ENCODE results near the gene SLC45A2. TPM values are rescaled to one million over a fixed set of nuclear protein-coding genes. Genes with fewer than 3 reads are reported as not detected.

The SLC45A2 gene
- total RNA-seq, 2 donors from 2014 or later, result 0.32 TPM; not detected in 1

DNA sequence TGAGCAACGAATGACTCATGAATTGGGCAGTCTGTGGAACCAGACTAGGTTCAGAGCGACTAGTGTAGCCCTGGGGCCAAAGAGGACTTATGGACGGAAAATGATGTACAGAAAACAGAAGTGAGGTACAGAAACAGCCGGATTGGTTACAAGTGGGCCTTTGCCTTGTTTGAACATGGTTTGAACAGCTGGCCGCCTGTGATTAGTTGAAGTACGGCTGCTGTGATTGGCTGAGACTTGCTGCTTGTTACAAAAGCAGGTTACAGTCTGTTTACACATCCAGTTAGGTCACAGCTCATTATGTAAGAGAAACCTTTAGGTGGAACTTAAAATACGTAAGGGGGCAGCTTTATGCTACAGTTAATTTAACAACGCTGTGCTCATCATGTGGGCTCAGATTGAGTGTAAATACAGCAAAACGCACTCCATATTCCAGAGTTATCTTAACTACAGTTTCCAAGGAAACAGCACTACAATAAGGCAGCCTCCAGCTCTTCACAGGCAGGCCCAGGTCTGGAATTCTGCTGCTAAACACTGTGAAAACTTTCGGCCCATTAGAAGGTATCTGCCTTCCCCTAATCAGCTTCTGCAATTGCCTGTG is 16.8 kb upstream of the SLC45A2 start:
- Histone ChIP-seq H3K27ac (no peak overlapping the region), H3K36me3 (no peaks in the 10 kb centered on the region), H3K9me3 (no peaks in the 10 kb centered on the region), H3K4me3 (no peak overlapping the region), H3K9ac (ENCODE audit: low read depth in 2 of 2, low read length in 2 of 2) (no peak overlapping the region), H3K27me3 (no peaks in the 10 kb centered on the region), H3K4me1 (peaks cover 1% of the 10 kb centered on the region)
- TF ChIP-seq, protein P1, sequence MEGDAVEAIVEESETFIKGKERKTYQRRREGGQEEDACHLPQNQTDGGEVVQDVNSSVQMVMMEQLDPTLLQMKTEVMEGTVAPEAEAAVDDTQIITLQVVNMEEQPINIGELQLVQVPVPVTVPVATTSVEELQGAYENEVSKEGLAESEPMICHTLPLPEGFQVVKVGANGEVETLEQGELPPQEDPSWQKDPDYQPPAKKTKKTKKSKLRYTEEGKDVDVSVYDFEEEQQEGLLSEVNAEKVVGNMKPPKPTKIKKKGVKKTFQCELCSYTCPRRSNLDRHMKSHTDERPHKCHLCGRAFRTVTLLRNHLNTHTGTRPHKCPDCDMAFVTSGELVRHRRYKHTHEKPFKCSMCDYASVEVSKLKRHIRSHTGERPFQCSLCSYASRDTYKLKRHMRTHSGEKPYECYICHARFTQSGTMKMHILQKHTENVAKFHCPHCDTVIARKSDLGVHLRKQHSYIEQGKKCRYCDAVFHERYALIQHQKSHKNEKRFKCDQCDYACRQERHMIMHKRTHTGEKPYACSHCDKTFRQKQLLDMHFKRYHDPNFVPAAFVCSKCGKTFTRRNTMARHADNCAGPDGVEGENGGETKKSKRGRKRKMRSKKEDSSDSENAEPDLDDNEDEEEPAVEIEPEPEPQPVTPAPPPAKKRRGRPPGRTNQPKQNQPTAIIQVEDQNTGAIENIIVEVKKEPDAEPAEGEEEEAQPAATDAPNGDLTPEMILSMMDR (IDR thresholded peaks at IDR 0.05), result no peak
- intact Hi-C loops (cut with DNase I), result no loop called here
- DNase-seq, result peak; percentile 63

- Histone ChIP-seq H3K9me3 (no peaks in the 10 kb centered on the region), H3K27ac (no peak overlapping the region), H3K4me3 (no peak overlapping the region), H3K9ac (ENCODE audit: low read depth in 2 of 2, low read length in 2 of 2) (no peak overlapping the region), H3K27me3 (no peaks in the 10 kb centered on the region), H3K36me3 (no peaks in the 10 kb centered on the region), H3K4me1 (no peaks in the 10 kb centered on the region)
- TF ChIP-seq, protein P1 (IDR thresholded peaks at IDR 0.05), result no peak
- no peak for DNase-seq
- intact Hi-C loops (cut with DNase I), result loop anchor here (10.0 kb wide), 1 partner anchor 455 kb away; no protein-coding TSS in a partner anchor
These were observed 15.5 kb upstream of the SLC45A2 start for GRCh38 chr5:33999978-34000377.

DNA sequence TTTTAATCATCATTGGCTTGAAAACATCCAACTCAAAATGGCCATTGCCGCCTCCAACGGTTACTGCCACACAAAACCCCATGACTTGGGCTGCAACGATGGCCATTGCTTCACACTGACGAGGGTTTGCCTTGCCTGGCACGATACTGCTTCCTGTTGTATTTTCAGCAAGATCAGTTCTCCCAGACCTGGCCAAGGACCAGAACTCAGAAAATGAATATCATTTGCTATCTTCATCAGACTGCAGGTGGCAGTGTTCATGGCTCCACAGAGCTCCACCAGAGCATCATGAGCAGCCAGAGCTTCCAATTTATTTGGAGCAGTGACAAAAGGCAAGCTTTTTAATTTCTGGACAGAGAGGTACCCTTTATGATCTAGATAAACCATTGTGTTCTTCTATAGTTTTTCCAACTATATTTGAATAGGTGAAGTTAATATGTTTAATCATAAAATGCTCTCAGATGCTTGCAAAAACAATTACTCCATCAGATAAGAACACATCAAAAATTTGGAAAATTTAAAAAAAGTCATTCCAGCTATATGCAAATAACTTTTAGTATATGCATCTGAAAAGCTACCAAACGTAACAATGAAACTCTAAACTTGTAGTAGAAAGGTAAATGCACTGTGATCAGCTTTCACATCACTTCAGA is 13.0 kb upstream of the SLC45A2 start:
- TF ChIP-seq, protein P1 (IDR thresholded peaks at IDR 0.05), result peak; percentile 57
- peak; percentile 55 for DNase-seq
- no peaks in the 10 kb centered on the region for H3K4me1 ChIP-seq
- H3K36me3 ChIP-seq, result no peaks in the 10 kb centered on the region
- no peak overlapping the region for H3K4me3 ChIP-seq
- H3K27ac ChIP-seq, result no peak overlapping the region
- H3K9me3 ChIP-seq, result no peaks in the 10 kb centered on the region
- intact Hi-C loops (cut with DNase I), result loop anchor here (10.0 kb wide), 1 partner anchor 457 kb away; no protein-coding TSS in a partner anchor
- no peak overlapping the region for H3K9ac ChIP-seq (ENCODE audit: low read depth in 2 of 2, low read length in 2 of 2)
- H3K27me3 ChIP-seq, result no peaks in the 10 kb centered on the region

DNA sequence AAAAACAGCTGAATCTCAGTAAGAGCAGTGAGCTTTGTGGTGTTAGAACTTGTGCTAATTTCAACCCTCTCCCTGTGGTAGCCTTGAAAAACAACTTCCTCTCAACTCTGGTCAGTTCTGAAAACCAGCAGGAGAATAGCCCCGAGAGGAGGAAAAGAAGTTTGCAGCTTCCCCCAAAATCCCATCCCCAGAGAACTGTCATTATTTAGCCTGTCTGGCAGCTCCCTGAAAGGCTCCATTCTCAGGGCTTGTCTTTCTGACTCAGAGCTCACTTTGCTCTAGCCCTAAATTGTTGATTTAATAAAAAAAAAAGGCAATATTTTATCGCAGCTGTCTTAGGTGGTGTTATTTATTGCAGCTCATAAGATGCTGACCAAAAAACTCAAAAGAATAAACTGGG is 11.4 kb upstream of the SLC45A2 start:
- no peaks in the 10 kb centered on the region for H3K27me3 ChIP-seq
- H3K9ac ChIP-seq (ENCODE audit: low read depth in 2 of 2, low read length in 2 of 2), result no peak overlapping the region
- no peaks in the 10 kb centered on the region for H3K36me3 ChIP-seq
- no peaks in the 10 kb centered on the region for H3K9me3 ChIP-seq
- TF ChIP-seq, protein P1 (IDR thresholded peaks at IDR 0.05), result no peak
- intact Hi-C loops (cut with DNase I), result loop anchor here (10.0 kb wide), 1 partner anchor 459 kb away; no protein-coding TSS in a partner anchor
- DNase-seq, result no peak
- no peak overlapping the region for H3K4me3 ChIP-seq
- H3K27ac ChIP-seq, result no peak overlapping the region
- no peaks in the 10 kb centered on the region for H3K4me1 ChIP-seq

GRCh38 chr5:33994845-33995244 is 10.4 kb upstream of the SLC45A2 start:
- no peak overlapping the region for H3K27ac ChIP-seq
- DNase-seq, result no peak
- intact Hi-C loops (cut with DNase I), result loop anchor here (10.0 kb wide), 1 partner anchor 460 kb away; no protein-coding TSS in a partner anchor

More at GRCh38 chr5:33994845-33995244, 10.4 kb upstream of the SLC45A2 start:
- Histone ChIP-seq H3K36me3 (no peaks in the 10 kb centered on the region), H3K9me3 (no peaks in the 10 kb centered on the region), H3K4me1 (no peaks in the 10 kb centered on the region), H3K9ac (ENCODE audit: low read depth in 2 of 2, low read length in 2 of 2) (no peak overlapping the region), H3K27me3 (no peaks in the 10 kb centered on the region), H3K4me3 (no peak overlapping the region)
- TF ChIP-seq, protein P1 (IDR thresholded peaks at IDR 0.05), result no peak

Measured in colonic mucosa (tissue), 4 donors.